Fibroblast of lung (primary cell): ENCODE data around the gene SREK1IP1.

Experiments
- CTCF ChIP-seq, 2 donors: IDR thresholded peaks in 1 of 2; conservative IDR thresholded peaks in 1 of 2; 1 replicate in 1 of 2; 2 replicates in 1 of 2; pipeline ENCODE4 v1.5.1; 2011 to 2012; ENCODE audit warnings: low read length in 2 of 2, control low read depth in 1 of 2, inconsistent platforms in 1 of 2, low read depth in 1 of 2, mild to moderate bottlenecking in 1 of 2
- EZH2 ChIP-seq: IDR thresholded peaks from 2 replicates; pipeline ENCODE4 v1.5.1; 2012; ENCODE audit warnings: low read length, control low read depth, mild to moderate bottlenecking; ENCODE audit errors: missing control alignments

- TF ChIP-seq CTCF (conservative IDR thresholded peaks at IDR 0.05 in 1 of 2, IDR thresholded peaks at IDR 0.05 in 1 of 2; ENCODE audit: low read depth in 1 of 2, low read length in 2 of 2): no peak
- no peak for TF ChIP-seq EZH2
Observed at GRCh38 chr5:64767959-64768357, 533 bp downstream of the SREK1IP1 start.
